Measurements from ENCODE around the gene RNU2-1.
A peak's percentile ranks its signal among the peaks of the same experiment; 100 is the strongest.
"Not testable (repeated sequence)": the region's sequence is repeated elsewhere in the genome, so short reads cannot be mapped to it uniquely, and the experiment has no call there.

Gene RNU2-1

GRCh38 chr17:43220511-43221125 is 13.2 kb downstream of the RNU2-1 start:
- Histone ChIP-seq H3K36me3 (ENCODE audit: insufficient read depth, low read length) (no peaks in the 10 kb centered on the region), H3K9me3 (ENCODE audit: control insufficient read depth, insufficient read depth, low read length) (no peaks in the 10 kb centered on the region), H3K4me1 (ENCODE audit: insufficient read depth, low read length) (no peaks in the 10 kb centered on the region), H3K9ac (ENCODE audit: low read depth, low read length) (no peak overlapping the region)

- Histone ChIP-seq H3K9ac (ENCODE audit: low read depth, low read length) (no peak overlapping the region), H3K36me3 (ENCODE audit: insufficient read depth, low read length) (no peaks in the 10 kb centered on the region), H3K4me1 (ENCODE audit: insufficient read depth, low read length) (no peaks in the 10 kb centered on the region), H3K9me3 (ENCODE audit: control insufficient read depth, insufficient read depth, low read length) (no peaks in the 10 kb centered on the region)
Observed at GRCh38 chr17:43219746-43220380, 13.9 kb downstream of the RNU2-1 start.

GRCh38 chr17:43219001-43219400 is 14.8 kb downstream of the RNU2-1 start:
- H3K36me3 ChIP-seq (ENCODE audit: insufficient read depth, low read length), result no peaks in the 10 kb centered on the region
- no peaks in the 10 kb centered on the region for H3K9me3 ChIP-seq (ENCODE audit: control insufficient read depth, insufficient read depth, low read length)

GRCh38 chr17:43217614-43218087 is 16.1 kb downstream of the RNU2-1 start:
- H3K36me3 ChIP-seq (ENCODE audit: insufficient read depth, low read length), result no peaks in the 10 kb centered on the region
- H3K9me3 ChIP-seq (ENCODE audit: control insufficient read depth, insufficient read depth, low read length), result no peaks in the 10 kb centered on the region
- H3K4me1 ChIP-seq (ENCODE audit: insufficient read depth, low read length), result 0 out of 2 replicates have a peak, but pooled peaks cover 4% of the 10 kb centered on the region
- no peak overlapping the region for H3K9ac ChIP-seq (ENCODE audit: low read depth, low read length)

More at GRCh38 chr17:43219001-43219400, 14.8 kb downstream of the RNU2-1 start:
- no peaks in the 10 kb centered on the region for H3K4me1 ChIP-seq (ENCODE audit: insufficient read depth, low read length)
- no peak overlapping the region for H3K9ac ChIP-seq (ENCODE audit: low read depth, low read length)

GRCh38 chr17:43216762-43217613 is 16.8 kb downstream of the RNU2-1 start:
- H3K9ac ChIP-seq (ENCODE audit: low read depth, low read length), result no peak overlapping the region

GRCh38 chr17:43216369-43216761 is 17.4 kb downstream of the RNU2-1 start:
- Histone ChIP-seq H3K36me3 (ENCODE audit: insufficient read depth, low read length) (no peaks in the 10 kb centered on the region), H3K9ac (ENCODE audit: low read depth, low read length) (no peak overlapping the region), H3K9me3 (ENCODE audit: control insufficient read depth, insufficient read depth, low read length) (no peaks in the 10 kb centered on the region), H3K4me1 (ENCODE audit: insufficient read depth, low read length) (0 out of 2 replicates have a peak, but pooled peaks cover 6% of the 10 kb centered on the region)

More at GRCh38 chr17:43216762-43217613, 16.8 kb downstream of the RNU2-1 start:
- H3K36me3 ChIP-seq (ENCODE audit: insufficient read depth, low read length), result no peaks in the 10 kb centered on the region
- 0 out of 2 replicates have a peak, but pooled peaks cover 6% of the 10 kb centered on the region for H3K4me1 ChIP-seq (ENCODE audit: insufficient read depth, low read length)
- no peaks in the 10 kb centered on the region for H3K9me3 ChIP-seq (ENCODE audit: control insufficient read depth, insufficient read depth, low read length)

GRCh38 chr17:43215341-43215740 is 18.4 kb downstream of the RNU2-1 start:
- H3K4me1 ChIP-seq (ENCODE audit: insufficient read depth, low read length), result peaks cover 11% of the 10 kb centered on the region

GRCh38 chr17:43213545-43213944 is 20.2 kb downstream of the RNU2-1 start:
- Histone ChIP-seq H3K36me3 (ENCODE audit: insufficient read depth, low read length) (no peaks in the 10 kb centered on the region), H3K9me3 (ENCODE audit: control insufficient read depth, insufficient read depth, low read length) (no peaks in the 10 kb centered on the region), H3K9ac (ENCODE audit: low read depth, low read length) (no peak overlapping the region), H3K4me1 (ENCODE audit: insufficient read depth, low read length) (peaks cover 11% of the 10 kb centered on the region)

More at GRCh38 chr17:43215341-43215740, 18.4 kb downstream of the RNU2-1 start:
- no peaks in the 10 kb centered on the region for H3K9me3 ChIP-seq (ENCODE audit: control insufficient read depth, insufficient read depth, low read length)
- H3K36me3 ChIP-seq (ENCODE audit: insufficient read depth, low read length), result no peaks in the 10 kb centered on the region
- H3K9ac ChIP-seq (ENCODE audit: low read depth, low read length), result no peak overlapping the region

- Histone ChIP-seq H3K9ac (ENCODE audit: low read depth, low read length) (peak overlapping the region; percentile 86), H3K36me3 (ENCODE audit: insufficient read depth, low read length) (no peaks in the 10 kb centered on the region)
Observed at GRCh38 chr17:43212641-43213490, 20.9 kb downstream of the RNU2-1 start.

GRCh38 chr17:43211480-43212402 is 22.0 kb downstream of the RNU2-1 start, which contains the start of gene TMEM106A:
TMEM106A (plus strand) TSS chr17:43211875; CDS start chr17:43213042, 1,167 bp downstream.
- Histone ChIP-seq H3K4me1 (ENCODE audit: insufficient read depth, low read length) (peaks cover 11% of the 10 kb centered on the region), H3K9ac (ENCODE audit: low read depth, low read length) (peak within 1 kb of the TSS; percentile 96), H3K36me3 (ENCODE audit: insufficient read depth, low read length) (0 out of 2 replicates have a peak, but pooled peaks cover 2% of the 10 kb centered on the region), H3K9me3 (ENCODE audit: control insufficient read depth, insufficient read depth, low read length) (no peaks in the 10 kb centered on the region)

More at GRCh38 chr17:43212641-43213490, 20.9 kb downstream of the RNU2-1 start:
- Histone ChIP-seq H3K9me3 (ENCODE audit: control insufficient read depth, insufficient read depth, low read length) (no peaks in the 10 kb centered on the region), H3K4me1 (ENCODE audit: insufficient read depth, low read length) (peaks cover 11% of the 10 kb centered on the region)

GRCh38 chr17:43211123-43211479 is 22.7 kb downstream of the RNU2-1 start:
- Histone ChIP-seq H3K4me1 (ENCODE audit: insufficient read depth, low read length) (peaks cover 11% of the 10 kb centered on the region), H3K9ac (ENCODE audit: low read depth, low read length) (peak overlapping the region; percentile 96), H3K36me3 (ENCODE audit: insufficient read depth, low read length) (peaks cover 2% of the 10 kb centered on the region; the same call in 1 of the 2 replicates), H3K9me3 (ENCODE audit: control insufficient read depth, insufficient read depth, low read length) (no peaks in the 10 kb centered on the region)

- Histone ChIP-seq H3K36me3 (ENCODE audit: insufficient read depth, low read length) (peaks cover 2% of the 10 kb centered on the region), H3K9ac (ENCODE audit: low read depth, low read length) (0 out of 2 replicates have a peak overlapping the region, but pooled peaks have one; percentile 96), H3K4me1 (ENCODE audit: insufficient read depth, low read length) (peaks cover 11% of the 10 kb centered on the region), H3K9me3 (ENCODE audit: control insufficient read depth, insufficient read depth, low read length) (no peaks in the 10 kb centered on the region)
Observed at GRCh38 chr17:43210576-43210975, 23.2 kb downstream of the RNU2-1 start.

GRCh38 chr17:43203013-43203412 is 30.8 kb downstream of the RNU2-1 start:
- not testable (repeated sequence) for H3K9ac ChIP-seq (ENCODE audit: low read depth, low read length); H3K4me1 ChIP-seq (ENCODE audit: insufficient read depth, low read length); H3K9me3 ChIP-seq (ENCODE audit: control insufficient read depth, insufficient read depth, low read length)
- H3K36me3 ChIP-seq (ENCODE audit: insufficient read depth, low read length), result peaks cover 22% of the 10 kb centered on the region
